Measurements from ENCODE around the gene C1orf159. TPM values are rescaled to one million over a fixed set of nuclear protein-coding genes. Genes with fewer than 3 reads are reported as not detected.

C1orf159 gene
- polyA plus RNA-seq, 2 of the 4 experiments (the other 2 are of a cell fraction) = 4.0 to 10.2 TPM

DNA sequence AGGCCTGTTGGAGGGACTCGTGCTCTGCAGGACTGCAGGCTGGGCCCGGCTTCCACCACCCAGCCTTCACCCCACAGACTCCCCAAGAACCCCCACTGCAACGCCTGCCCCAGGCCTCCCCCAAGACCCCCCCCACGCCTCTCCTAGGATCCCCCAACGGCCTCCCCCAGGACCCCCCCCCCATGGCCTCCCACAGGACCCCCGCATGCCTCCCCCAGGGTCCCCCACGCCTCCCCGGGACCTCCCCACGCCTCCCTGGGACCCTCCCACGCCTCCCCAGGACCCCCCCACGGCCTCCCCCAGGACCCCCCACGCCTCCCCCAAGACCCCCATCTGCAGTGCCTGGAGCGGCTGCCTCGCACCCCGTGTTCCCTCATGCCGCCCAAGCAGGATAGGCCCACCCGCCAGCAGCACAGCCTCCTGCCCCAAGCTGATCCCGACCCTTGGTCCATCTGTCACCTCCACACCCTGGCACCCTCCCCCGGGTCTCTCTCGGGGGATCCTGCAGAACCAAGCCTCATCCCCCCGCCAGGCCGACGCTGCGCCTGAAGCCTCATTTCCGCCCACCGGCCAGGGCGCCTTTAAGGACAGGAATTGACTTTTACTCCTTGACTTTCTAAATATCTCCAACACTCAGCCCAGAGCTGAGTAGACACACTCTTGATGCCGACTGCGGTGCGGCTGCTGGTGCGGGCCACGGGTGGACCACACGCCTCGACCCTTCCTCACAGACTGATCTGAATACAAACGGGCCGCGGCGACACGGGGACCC is 27.7 kb downstream of the C1orf159 start (continued):
- no peak for TF ChIP-seq EP300 (IDR thresholded peaks at IDR 0.05)
- TF ChIP-seq ZC3H11A (IDR thresholded peaks at IDR 0.05) = no peak
- no peak for TF ChIP-seq ZFP36 (IDR thresholded peaks at IDR 0.05; ENCODE audit: borderline replicate concordance, partially characterized antibody)
- no peak for TF ChIP-seq MYC (IDR thresholded peaks at IDR 0.05; ENCODE audit: borderline replicate concordance, low read length)

- 89% methylated on average over 19 of the region's 38 CpGs for WGBS (ENCODE audit: missing lambda C conversion rate)
- no peak overlapping the region for H3K27ac ChIP-seq
- no peaks in the 10 kb centered on the region for H3K9me3 ChIP-seq
- CTCF ChIA-PET = interaction anchor here (1.0 kb wide), 1 partner anchor 103 kb away, joined by 3 read pairs; no protein-coding TSS in a partner anchor
- TF ChIP-seq EHF (CRISPR knock-in tag; IDR thresholded peaks at IDR 0.05) = no peak
- TF ChIP-seq, protein P1, sequence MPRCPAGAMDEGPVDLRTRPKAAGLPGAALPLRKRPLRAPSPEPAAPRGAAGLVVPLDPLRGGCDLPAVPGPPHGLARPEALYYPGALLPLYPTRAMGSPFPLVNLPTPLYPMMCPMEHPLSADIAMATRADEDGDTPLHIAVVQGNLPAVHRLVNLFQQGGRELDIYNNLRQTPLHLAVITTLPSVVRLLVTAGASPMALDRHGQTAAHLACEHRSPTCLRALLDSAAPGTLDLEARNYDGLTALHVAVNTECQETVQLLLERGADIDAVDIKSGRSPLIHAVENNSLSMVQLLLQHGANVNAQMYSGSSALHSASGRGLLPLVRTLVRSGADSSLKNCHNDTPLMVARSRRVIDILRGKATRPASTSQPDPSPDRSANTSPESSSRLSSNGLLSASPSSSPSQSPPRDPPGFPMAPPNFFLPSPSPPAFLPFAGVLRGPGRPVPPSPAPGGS (IDR thresholded peaks at IDR 0.05) = no peak
- no peak for TF ChIP-seq ZFP36 (IDR thresholded peaks at IDR 0.05; ENCODE audit: borderline replicate concordance, partially characterized antibody)
- TF ChIP-seq HEYL (CRISPR knock-in tag; IDR thresholded peaks at IDR 0.05) = no peak
- no peak for TF ChIP-seq ZNF302 (CRISPR knock-in tag; IDR thresholded peaks at IDR 0.05)
- no peak for TF ChIP-seq MAZ (IDR thresholded peaks at IDR 0.05; ENCODE audit: borderline replicate concordance, low read depth, low read length)
- no peak for TF ChIP-seq HES2 (IDR thresholded peaks at IDR 0.05)
- no peak for TF ChIP-seq REST (IDR thresholded peaks at IDR 0.05)
- no peak for TF ChIP-seq NR3C1 (IDR thresholded peaks at IDR 0.05)
- TF ChIP-seq CEBPB (IDR thresholded peaks at IDR 0.05) = no peak
- POLR2A ChIA-PET = no interaction called here
- no peaks in the 10 kb centered on the region for H3K4me1 ChIP-seq
- FAIRE-seq (no peak), ATAC-seq (no peak), DNase-seq (ENCODE audit: low read depth in 1 of 2, low spot score in 1 of 2) (no peak)
- no peak overlapping the region for H3K4me3 ChIP-seq
- no peak overlapping the region for H3K4me2 ChIP-seq
These were observed 28.4 kb downstream of the C1orf159 start for GRCh38 chr1:1087351-1088028.

DNA sequence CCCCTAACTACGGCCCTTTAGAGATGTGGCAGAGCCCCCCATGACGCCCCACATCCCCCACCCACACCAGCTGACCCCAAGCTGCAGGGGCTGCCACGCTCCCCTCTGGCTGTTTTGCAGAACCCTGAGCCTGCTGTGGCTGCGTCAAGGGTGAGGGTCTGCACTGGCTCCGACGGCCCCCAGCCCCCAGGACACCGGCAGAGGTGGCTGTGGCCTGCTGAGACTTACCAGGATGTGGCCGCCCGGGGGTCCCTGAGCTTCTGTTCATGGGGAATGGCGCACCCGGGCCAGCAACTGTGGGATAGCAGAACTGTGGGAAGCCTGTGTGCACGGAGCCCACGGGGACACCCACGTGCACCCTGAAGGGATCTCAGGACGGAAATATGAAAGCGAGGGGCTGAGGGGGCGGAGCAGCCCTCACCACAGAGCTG is 29.0 kb downstream of the C1orf159 start:
- FAIRE-seq (no peak), ATAC-seq (no peak), DNase-seq (ENCODE audit: low read depth in 1 of 2, low spot score in 1 of 2) (no peak)
- no peak overlapping the region for H3K4me3 ChIP-seq
- no peaks in the 10 kb centered on the region for H3K9me3 ChIP-seq
- ChIA-PET CTCF (interaction anchor here (0.8 to 1.0 kb wide), 2 partner anchors 102 to 111 kb away, joined by 3 read pairs; no protein-coding TSS in a partner anchor), POLR2A (no interaction called here)
- no peaks in the 10 kb centered on the region for H3K4me1 ChIP-seq
- 89% methylated on average over 9 of the region's 17 CpGs for WGBS (ENCODE audit: missing lambda C conversion rate)
- no peak overlapping the region for H3K4me2 ChIP-seq
- H3K27ac ChIP-seq = no peak overlapping the region
- no peak for TF ChIP-seq ZNF302 (CRISPR knock-in tag; IDR thresholded peaks at IDR 0.05)
- no peak for TF ChIP-seq CBX2 (IDR thresholded peaks at IDR 0.05; ENCODE audit: borderline replicate concordance, low read depth)
- TF ChIP-seq HES2 (IDR thresholded peaks at IDR 0.05) = no peak
- TF ChIP-seq CBX8 (IDR thresholded peaks at IDR 0.05) = no peak
- TF ChIP-seq CTCF (IDR thresholded peaks at IDR 0.05) = no peak
- no peak for TF ChIP-seq TP53 (CRISPR knock-in tag; IDR thresholded peaks at IDR 0.05)
- no peak for TF ChIP-seq JUN (IDR thresholded peaks at IDR 0.05)
- no peak for TF ChIP-seq E2F6 (IDR thresholded peaks at IDR 0.05; ENCODE audit: borderline replicate concordance, low read depth)
- TF ChIP-seq RFX5 (IDR thresholded peaks at IDR 0.05) = no peak
- TF ChIP-seq, protein P1 (IDR thresholded peaks at IDR 0.05) = no peak
- TF ChIP-seq ELK1 (IDR thresholded peaks at IDR 0.05; ENCODE audit: low read depth, low read length) = no peak
- no peak for TF ChIP-seq BHLHE40 (IDR thresholded peaks at IDR 0.05; ENCODE audit: low read depth, low read length)
- TF ChIP-seq CEBPB (IDR thresholded peaks at IDR 0.05) = no peak
